Nucleus accumbens (tissue), 56 donors: ENCODE data around the gene PLXNC1.

Experiments
- DNase-seq, 56 donors: peaks; one replicate each; lab custom pipeline; 2025; lab: John Stamatoyannopoulos, UW

The PLXNC1 gene

DNA sequence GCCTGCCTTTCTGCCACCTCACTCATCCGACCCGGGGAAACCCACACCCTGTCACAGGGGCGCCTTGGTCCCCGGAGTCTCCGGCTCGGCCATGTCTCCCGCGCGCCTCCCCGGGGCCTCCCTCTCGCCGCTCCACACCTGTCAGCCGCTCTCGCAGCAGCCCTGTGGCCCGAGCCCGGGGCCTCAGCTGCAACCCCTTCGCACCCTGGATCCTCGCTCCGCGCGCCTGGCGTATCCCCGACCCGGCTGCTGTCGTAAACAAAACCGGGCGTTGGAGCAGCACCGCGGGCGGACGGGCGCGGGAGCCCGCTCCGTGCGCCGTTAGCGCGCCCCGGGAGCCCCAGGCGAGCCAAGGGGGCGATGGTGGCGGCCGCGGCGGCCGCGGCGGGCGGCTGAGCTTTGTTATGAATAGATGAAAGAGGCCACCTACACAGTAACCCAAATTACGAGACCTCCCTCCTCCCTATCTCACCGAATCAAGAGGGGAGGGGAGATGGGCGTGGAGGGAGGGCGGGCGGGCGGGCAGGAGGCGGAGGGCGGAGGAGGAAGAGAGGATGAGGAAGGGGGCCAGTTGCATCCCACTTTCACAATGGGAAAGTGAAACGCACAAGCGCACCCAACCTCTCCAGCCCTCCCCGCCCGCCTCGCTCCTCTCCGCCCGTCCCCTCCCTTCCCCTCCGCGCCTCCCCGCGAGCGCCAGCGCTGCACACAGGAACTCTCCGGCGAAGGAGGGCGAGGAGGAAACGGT is at the start of gene PLXNC1:
Gene PLXNC1, plus strand, starts transcription at position 587 of the 748 bp plus-strand sequence. CDS start 395 bp downstream, outside the sequence.
- peak in 37 of 56 donors; percentile 11 to 82 (median 36) for DNase-seq

DNA sequence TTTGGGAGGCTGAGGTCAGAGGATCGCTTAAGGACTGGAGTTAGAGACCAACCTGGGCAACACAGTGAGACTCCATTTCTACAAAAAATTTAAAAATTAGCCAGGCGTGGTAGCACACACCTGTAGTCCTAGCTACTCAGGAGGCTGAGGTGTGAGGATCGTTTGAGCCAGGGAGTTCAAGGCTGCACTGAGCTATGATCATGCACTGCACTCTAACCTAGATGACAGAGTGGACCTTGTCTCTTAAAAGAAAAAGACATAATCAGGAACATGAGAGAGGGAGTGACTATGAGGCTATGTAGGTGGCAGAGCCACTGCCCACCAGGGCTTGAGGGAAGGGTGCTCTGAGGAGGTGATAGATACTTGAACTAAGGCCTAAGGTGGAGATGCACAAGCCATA is 49.2 kb upstream of the PLXNC1 start:
- DNase-seq: no peak

- DNase-seq: no peak
Measured at GRCh38 chr12:94099632-94100031, 48.7 kb upstream of the PLXNC1 start.

GRCh38 chr12:94100211-94100627 is 48.2 kb upstream of the PLXNC1 start:
- DNase-seq: no peak

DNA sequence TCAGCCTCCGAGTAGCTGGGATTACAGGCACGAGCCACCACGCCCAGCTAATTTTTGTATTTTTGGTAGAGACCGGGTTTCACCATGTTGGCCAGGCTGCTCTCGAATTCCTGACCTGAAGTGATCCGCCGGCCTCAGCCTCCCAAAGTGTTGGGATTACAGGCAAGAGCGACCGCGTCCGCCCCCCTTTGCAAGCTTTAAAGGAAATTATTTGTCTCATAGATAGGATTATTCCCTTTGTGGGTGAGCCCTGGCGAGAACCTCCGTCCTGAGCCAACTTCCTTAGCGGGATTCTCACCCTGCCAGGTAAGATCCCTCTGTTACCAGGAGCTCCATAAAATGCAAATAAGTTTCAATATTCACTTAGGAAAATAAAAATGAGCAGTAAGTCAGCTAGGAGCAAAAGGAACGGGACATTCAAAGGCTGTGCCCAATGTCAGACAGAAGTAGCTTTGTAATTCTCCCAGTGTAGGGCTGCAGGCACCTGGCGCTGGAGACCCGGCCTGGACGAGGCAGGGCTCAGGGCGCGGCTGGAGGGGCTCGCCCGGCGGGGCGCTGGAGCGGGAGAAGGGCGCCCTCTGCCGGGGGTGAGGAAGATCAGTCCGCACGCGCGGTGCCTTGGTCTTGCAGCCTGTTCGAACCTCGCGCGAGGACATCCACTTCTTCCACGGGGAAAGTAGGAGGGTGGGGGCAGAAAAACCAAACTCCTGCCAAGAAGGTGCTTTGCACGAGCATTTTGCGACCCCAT is 47.2 kb upstream of the PLXNC1 start:
- peak in 48 of 56 donors; percentile 11 to 78 (median 45) for DNase-seq

GRCh38 chr12:94101738-94102660 is 46.4 kb upstream of the PLXNC1 start:
- peak in 54 of 56 donors; percentile 15 to 91 (median 57) for DNase-seq

- no peak for DNase-seq
Measured at GRCh38 chr12:94103986-94104385, 44.4 kb upstream of the PLXNC1 start.

GRCh38 chr12:94107910-94108309 is 40.5 kb upstream of the PLXNC1 start:
- no peak for DNase-seq

- no peak for DNase-seq
Measured at GRCh38 chr12:94109160-94109559, 39.2 kb upstream of the PLXNC1 start.

DNA sequence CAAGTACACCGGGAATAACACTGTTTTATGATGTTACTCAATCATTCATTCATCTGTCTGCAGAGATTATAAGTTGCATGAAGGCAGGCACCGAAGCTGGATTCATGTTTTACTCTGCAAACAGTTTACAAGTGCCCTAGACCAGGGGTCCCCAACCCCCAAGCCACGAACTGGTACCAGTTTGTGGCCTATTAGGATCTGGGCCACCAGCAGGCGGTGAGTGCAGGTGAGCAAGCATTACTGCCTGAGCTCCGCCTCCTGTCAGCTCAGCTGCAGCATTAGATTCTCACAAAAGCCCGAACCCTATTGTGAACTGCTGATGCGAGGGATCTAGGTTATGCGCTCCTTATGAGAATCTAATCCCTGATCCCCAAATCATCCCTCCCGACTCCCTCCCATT is 38.1 kb upstream of the PLXNC1 start:
- DNase-seq: no peak

DNA sequence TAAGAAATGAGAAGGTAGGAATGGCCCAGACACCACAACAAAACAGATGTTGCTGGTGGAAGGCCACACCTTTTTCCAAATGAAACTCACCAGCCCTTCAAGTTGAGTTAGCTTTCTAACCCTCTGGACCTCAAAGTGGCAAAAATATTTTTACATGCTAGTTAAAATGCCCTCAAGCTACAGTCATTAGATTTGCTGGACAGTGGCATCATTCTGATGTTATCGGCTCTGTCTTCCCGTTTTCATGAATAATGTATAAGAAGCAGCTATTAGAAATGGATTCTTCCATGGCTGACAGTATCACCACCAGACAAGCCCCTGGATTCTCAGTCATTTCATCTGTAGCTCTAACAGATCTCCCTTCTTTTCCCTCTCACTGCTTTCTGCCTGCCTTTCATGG is 37.1 kb upstream of the PLXNC1 start:
- DNase-seq: no peak

DNA sequence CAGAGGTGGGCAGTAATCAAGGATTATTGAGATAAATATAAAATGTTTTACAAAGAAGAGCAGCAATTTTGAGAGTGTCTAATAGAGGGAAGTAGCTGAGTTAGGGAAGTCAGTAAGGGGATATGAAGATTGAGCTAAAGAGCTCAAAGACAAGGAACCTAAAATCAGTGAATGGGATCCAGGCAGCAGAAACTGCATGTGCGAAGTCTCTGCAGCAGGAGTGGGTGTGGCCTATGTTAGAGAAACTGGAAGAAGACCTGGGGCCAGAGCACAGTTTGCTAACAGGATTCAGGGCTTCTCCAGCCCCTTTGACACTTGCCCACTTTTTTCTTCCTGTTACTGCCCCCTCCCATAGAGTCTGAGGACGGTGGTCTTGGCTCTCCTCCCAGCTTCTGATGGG is 36.3 kb upstream of the PLXNC1 start:
- DNase-seq: no peak

DNA sequence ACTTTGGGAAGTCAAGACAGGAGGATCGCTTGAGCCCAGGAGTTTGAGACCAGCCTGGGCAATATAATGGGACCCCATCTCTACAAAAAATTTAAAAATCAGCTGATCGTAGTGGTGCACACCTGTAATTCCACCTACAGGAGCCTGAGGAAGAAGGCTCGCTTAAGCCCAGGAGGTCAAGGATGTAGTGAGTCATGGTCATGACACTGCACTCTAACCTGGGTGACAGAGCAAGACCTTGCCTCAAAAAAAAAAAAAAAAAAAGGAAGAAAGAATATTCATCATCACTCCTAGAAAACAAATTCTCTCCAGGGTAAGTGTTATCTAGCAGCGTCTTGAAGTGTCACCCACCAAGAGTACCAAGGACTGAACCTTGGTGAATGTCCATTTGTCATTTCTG is 34.2 kb upstream of the PLXNC1 start:
- DNase-seq: no peak

DNA sequence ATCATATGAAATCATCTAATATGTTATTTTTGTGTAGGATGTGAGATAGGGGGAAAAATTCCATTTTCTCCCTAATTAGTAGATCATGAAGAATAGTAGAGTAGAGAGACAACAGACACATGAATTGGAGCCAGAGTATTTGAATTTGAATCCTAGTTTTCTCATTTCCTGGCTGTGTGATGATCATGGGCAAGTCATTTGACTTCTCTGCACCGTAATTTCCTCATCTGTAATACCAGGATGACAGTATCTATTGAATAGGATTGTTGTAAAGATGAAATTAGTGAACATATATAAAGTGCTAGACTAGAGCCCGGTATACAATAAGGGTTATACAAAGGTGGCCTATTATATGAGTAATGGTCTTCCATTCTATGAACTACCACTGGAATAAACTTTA is 32.2 kb upstream of the PLXNC1 start:
- no peak for DNase-seq

GRCh38 chr12:94121886-94122285 is 26.5 kb upstream of the PLXNC1 start:
- no peak for DNase-seq

DNA sequence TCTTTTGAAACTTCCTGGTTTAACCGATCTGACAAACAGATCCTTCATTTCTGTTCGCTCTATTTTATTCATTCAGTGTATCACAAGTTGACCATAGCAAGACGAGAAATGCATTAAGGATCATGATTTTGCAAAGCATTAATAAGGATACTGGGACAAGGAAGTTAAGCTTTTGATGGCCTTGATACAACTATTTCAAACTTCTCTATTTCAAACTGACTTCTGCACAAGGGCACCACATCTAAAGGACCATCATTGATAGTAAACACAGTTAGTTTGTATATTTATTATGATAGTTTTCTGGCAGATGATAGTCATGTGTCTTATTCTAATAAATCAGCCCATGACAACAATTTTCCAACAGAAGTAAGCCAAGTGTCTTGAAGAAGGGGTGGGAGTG is 25.8 kb upstream of the PLXNC1 start:
- DNase-seq: no peak

GRCh38 chr12:94123127-94123526 is 25.2 kb upstream of the PLXNC1 start:
- no peak for DNase-seq

GRCh38 chr12:94126067-94126466 is 22.3 kb upstream of the PLXNC1 start:
- DNase-seq: no peak

GRCh38 chr12:94127239-94128131 is 20.9 kb upstream of the PLXNC1 start:
- DNase-seq: no peak

GRCh38 chr12:94128280-94128679 is 20.1 kb upstream of the PLXNC1 start:
- no peak for DNase-seq
